ENCODE results near the gene COL25A1.

The COL25A1 gene

GRCh38 chr4:109278594-109279031 lies 23.8 kb downstream of the COL25A1 start:
- TF ChIP-seq POLR2AphosphoS5 (IDR thresholded peaks at IDR 0.05; ENCODE audit: low read depth, low read length) = no peak
- no peak for TF ChIP-seq POLR2A (IDR thresholded peaks at IDR 0.05; ENCODE audit: low read depth, low read length)
- TF ChIP-seq TAF1 (IDR thresholded peaks at IDR 0.05; ENCODE audit: borderline replicate concordance, low read depth, low read length) = no peak
- DNase-seq (ENCODE audit: insufficient read length) (no peak), FAIRE-seq (no peak)

- FAIRE-seq (no peak), DNase-seq (ENCODE audit: insufficient read length) (no peak)
- TF ChIP-seq POLR2AphosphoS5 (IDR thresholded peaks at IDR 0.05; ENCODE audit: low read depth, low read length) = no peak
- no peak for TF ChIP-seq POLR2A (IDR thresholded peaks at IDR 0.05; ENCODE audit: low read depth, low read length)
- no peak for TF ChIP-seq TAF1 (IDR thresholded peaks at IDR 0.05; ENCODE audit: borderline replicate concordance, low read depth, low read length)
Measured at GRCh38 chr4:109276482-109277095, 25.9 kb downstream of the COL25A1 start.

GRCh38 chr4:109275066-109275745 lies 27.3 kb downstream of the COL25A1 start:
- DNase-seq (ENCODE audit: insufficient read length) = no peak
- FAIRE-seq = no peak
- TF ChIP-seq POLR2AphosphoS5 (IDR thresholded peaks at IDR 0.05; ENCODE audit: low read depth, low read length) (no peak), TAF1 (IDR thresholded peaks at IDR 0.05; ENCODE audit: borderline replicate concordance, low read depth, low read length) (no peak), POLR2A (IDR thresholded peaks at IDR 0.05; ENCODE audit: low read depth, low read length) (no peak)

GRCh38 chr4:109266891-109267290 lies 35.6 kb downstream of the COL25A1 start:
- TF ChIP-seq POLR2AphosphoS5 (IDR thresholded peaks at IDR 0.05; ENCODE audit: low read depth, low read length) = no peak
- no peak for TF ChIP-seq POLR2A (IDR thresholded peaks at IDR 0.05; ENCODE audit: low read depth, low read length)
- TF ChIP-seq TAF1 (IDR thresholded peaks at IDR 0.05; ENCODE audit: borderline replicate concordance, low read depth, low read length) = no peak
- DNase-seq (ENCODE audit: insufficient read length) (no peak), FAIRE-seq (no peak)

- FAIRE-seq (no peak), DNase-seq (ENCODE audit: insufficient read length) (no peak)
Measured at GRCh38 chr4:109266236-109266635, 36.2 kb downstream of the COL25A1 start.

GRCh38 chr4:109263721-109264120 lies 38.7 kb downstream of the COL25A1 start:
- no peak for FAIRE-seq
- TF ChIP-seq TAF1 (IDR thresholded peaks at IDR 0.05; ENCODE audit: borderline replicate concordance, low read depth, low read length) (no peak), POLR2A (IDR thresholded peaks at IDR 0.05; ENCODE audit: low read depth, low read length) (no peak), POLR2AphosphoS5 (IDR thresholded peaks at IDR 0.05; ENCODE audit: low read depth, low read length) (no peak)

More at GRCh38 chr4:109266236-109266635, 36.2 kb downstream of the COL25A1 start:
- no peak for TF ChIP-seq TAF1 (IDR thresholded peaks at IDR 0.05; ENCODE audit: borderline replicate concordance, low read depth, low read length)
- no peak for TF ChIP-seq POLR2AphosphoS5 (IDR thresholded peaks at IDR 0.05; ENCODE audit: low read depth, low read length)
- TF ChIP-seq POLR2A (IDR thresholded peaks at IDR 0.05; ENCODE audit: low read depth, low read length) = no peak

GRCh38 chr4:109256818-109257217 lies 45.6 kb downstream of the COL25A1 start:
- DNase-seq (ENCODE audit: insufficient read length) (no peak), FAIRE-seq (no peak)
- no peak for TF ChIP-seq POLR2AphosphoS5 (IDR thresholded peaks at IDR 0.05; ENCODE audit: low read depth, low read length)
- no peak for TF ChIP-seq TAF1 (IDR thresholded peaks at IDR 0.05; ENCODE audit: borderline replicate concordance, low read depth, low read length)
- no peak for TF ChIP-seq POLR2A (IDR thresholded peaks at IDR 0.05; ENCODE audit: low read depth, low read length)

More at GRCh38 chr4:109263721-109264120, 38.7 kb downstream of the COL25A1 start:
- DNase-seq (ENCODE audit: insufficient read length) = no peak

GRCh38 chr4:109254845-109255244 lies 47.6 kb downstream of the COL25A1 start:
- FAIRE-seq (no peak), DNase-seq (ENCODE audit: insufficient read length) (no peak)
- TF ChIP-seq POLR2AphosphoS5 (IDR thresholded peaks at IDR 0.05; ENCODE audit: low read depth, low read length) = no peak
- no peak for TF ChIP-seq TAF1 (IDR thresholded peaks at IDR 0.05; ENCODE audit: borderline replicate concordance, low read depth, low read length)
- TF ChIP-seq POLR2A (IDR thresholded peaks at IDR 0.05; ENCODE audit: low read depth, low read length) = no peak

GRCh38 chr4:109251396-109251795 lies 51.1 kb downstream of the COL25A1 start:
- TF ChIP-seq TAF1 (IDR thresholded peaks at IDR 0.05; ENCODE audit: borderline replicate concordance, low read depth, low read length) (no peak), POLR2A (IDR thresholded peaks at IDR 0.05; ENCODE audit: low read depth, low read length) (no peak), POLR2AphosphoS5 (IDR thresholded peaks at IDR 0.05; ENCODE audit: low read depth, low read length) (no peak)
- FAIRE-seq = no peak
- no peak for DNase-seq (ENCODE audit: insufficient read length)

GRCh38 chr4:109248322-109248900 lies 54.0 kb downstream of the COL25A1 start:
- TF ChIP-seq POLR2AphosphoS5 (IDR thresholded peaks at IDR 0.05; ENCODE audit: low read depth, low read length) = no peak
- no peak for TF ChIP-seq TAF1 (IDR thresholded peaks at IDR 0.05; ENCODE audit: borderline replicate concordance, low read depth, low read length)
- TF ChIP-seq POLR2A (IDR thresholded peaks at IDR 0.05; ENCODE audit: low read depth, low read length) = no peak
- DNase-seq (ENCODE audit: insufficient read length) (no peak), FAIRE-seq (no peak)

- DNase-seq (ENCODE audit: insufficient read length) = no peak
- no peak for FAIRE-seq
- TF ChIP-seq POLR2A (IDR thresholded peaks at IDR 0.05; ENCODE audit: low read depth, low read length) (no peak), POLR2AphosphoS5 (IDR thresholded peaks at IDR 0.05; ENCODE audit: low read depth, low read length) (no peak), TAF1 (IDR thresholded peaks at IDR 0.05; ENCODE audit: borderline replicate concordance, low read depth, low read length) (no peak)
Measured at GRCh38 chr4:109243871-109244270, 58.6 kb downstream of the COL25A1 start.

All from GM12892 (cell line).